ENCODE data around the gene TCF4. TPM values are rescaled to one million over a fixed set of nuclear protein-coding genes. Genes with fewer than 3 reads are reported as not detected.

The TCF4 gene
- total RNA-seq, 1 donor from 2014 or later = 69.9 TPM

Small RNA genes within 50 kb of the gene (microRNA-seq; reads per million reads assigned to microRNA genes)
- not detected for gene MIR4529

All from cardiac septum (tissue), 1 donor.